DMS53 treated with DMSO at 0.1 percent for 48 hours (cell line): ENCODE data around the gene FBH1.
"Not testable (repeated sequence)": the region's sequence is repeated elsewhere in the genome, so short reads cannot be mapped to it uniquely, and the experiment has no call there.

Source experiments
- DNase-seq: peaks from one replicate; lab custom pipeline; 2025; ENCODE audit not compliant: unreplicated experiment; lab: John Stamatoyannopoulos, UW

Gene FBH1

DNA sequence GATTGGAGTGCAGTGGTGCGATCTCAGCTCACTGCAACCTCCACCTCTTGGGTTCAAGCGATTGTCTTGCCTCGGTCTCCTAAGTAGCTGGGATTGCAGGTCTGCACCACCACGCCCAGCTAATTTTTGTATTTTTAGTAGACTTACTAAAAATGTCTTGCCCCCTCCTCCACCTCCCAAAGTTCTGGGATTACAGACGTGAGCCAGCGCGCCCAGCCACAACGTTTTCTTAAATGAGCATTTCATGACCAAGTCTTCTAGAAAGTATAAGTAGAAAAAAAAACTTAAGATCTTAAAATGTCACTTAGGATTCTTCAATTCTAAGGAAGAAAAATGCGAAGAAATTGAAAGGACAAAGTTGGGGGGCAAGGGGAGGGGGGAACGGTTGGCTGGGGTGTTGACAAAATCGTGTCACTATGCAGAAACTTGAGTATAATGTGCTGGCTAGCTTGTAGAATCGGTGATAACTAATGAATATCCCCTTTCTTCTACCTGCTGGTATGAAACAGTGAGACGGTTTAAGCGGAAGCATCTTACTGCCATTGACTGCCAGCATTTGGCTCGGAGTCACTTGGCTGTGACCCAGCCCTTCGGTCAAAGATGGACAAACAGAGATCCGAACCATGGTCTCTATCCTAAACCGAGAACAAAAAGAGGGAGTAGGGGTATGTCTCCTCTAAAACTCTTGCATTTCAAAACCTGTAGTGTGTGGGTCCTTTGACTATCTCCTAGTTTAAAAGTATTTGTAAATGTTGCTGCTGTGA, 12.7 kb downstream of the FBH1 start:
- no peak for DNase-seq

DNA sequence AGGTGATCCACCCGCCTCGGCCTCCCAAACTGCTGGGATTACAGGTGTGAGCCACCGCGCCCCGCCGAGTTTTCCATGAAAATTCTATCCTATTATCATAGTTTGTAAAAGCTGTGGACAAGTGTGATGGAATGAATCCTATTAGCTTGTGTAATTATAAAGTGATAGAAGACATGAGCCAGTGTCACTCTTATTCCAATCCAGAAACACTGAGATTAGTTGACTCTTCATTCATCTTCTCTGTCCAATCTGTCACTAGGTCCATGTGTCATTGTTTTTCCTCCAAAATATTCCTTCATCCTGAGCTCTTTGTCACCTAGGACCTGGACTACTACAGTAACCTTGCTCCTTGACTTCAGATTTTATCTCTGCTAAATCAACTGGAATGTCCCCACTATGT, 13.5 kb downstream of the FBH1 start:
- DNase-seq: no peak

DNA sequence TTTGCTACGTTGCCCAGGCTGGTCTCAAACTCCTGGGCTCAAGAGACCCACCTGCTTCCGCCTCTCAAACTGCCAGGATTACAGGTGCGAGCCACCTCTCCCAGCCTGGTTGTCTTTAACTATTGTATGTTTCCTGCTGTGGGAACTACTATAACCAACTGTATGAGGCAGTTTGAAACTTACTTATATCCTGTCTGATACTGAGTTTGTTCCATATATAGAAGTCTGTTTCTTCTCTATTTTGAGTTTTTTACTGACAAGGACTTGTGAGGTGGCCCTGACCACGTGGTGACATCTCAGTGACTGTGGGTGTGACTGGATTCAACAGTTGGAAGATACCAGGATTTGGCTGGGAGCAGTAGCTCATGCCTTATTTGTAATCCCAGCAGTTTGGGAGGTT, 14.2 kb downstream of the FBH1 start:
- no peak for DNase-seq

DNA sequence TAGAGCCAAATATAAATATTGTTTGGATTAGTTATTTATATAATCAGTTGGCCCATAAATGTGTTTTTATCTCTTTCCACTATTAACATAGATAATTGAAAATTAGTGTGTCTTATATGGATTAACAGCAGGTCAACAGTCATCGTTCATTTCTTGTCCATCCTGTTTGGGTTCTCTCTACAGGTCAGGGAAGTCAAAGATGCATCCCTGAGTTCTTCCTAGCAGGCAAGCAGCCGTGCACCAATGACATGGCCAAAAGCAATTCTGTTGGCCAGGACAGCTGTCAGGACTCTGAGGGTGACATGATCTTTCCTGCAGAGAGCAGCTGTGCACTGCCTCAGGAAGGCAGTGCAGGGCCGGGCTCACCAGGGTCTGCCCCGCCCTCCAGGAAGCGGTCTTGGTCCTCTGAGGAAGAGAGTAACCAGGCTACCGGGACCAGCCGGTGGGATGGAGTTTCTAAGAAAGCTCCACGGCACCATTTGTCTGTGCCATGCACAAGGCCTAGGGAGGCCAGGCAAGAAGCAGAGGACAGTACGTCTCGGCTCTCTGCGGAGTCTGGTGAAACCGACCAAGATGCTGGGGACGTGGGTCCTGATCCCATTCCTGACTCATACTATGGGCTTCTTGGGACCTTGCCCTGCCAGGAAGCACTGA, 15.9 kb downstream of the FBH1 start:
- no peak for DNase-seq

DNA sequence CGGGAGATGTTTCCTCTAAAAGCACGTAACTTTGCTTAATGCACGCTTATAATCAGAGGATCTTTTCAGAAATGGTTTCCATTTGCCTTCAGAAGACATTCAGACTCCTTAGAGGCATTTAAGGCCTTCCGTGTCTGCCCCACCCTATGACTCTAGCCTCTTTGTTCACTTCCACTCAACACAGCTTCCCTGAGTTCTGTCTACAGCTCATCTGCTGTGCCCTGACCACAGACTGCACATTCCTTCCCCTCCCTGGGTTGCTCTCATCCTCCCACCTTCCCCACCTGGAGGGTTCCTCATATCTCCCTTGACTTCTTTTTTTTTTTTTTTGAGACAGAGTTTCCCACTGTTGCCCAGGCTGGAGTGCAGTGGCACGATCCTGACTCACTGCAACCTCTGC, 16.6 kb downstream of the FBH1 start:
- DNase-seq: no peak

DNA sequence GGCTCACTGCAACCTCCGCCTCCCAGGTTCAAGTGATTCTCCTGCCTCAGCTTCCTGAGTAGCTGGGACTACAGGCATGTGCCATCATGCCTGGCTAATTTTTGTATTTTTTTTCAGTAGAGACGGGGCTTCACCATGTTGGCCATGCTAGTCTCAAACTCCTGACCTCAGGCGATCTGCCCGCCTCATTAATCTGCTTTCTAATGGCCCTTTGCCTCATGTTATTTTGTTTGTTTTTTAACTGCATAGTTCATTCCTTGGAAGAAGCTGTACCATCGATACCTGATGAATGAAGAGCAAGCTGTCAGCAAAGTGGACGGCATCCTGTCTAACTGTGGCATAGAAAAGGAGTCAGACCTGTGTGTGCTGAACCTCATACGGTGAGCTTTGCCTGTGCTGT, 18.6 kb downstream of the FBH1 start:
- DNase-seq: not testable (repeated sequence)

DNA sequence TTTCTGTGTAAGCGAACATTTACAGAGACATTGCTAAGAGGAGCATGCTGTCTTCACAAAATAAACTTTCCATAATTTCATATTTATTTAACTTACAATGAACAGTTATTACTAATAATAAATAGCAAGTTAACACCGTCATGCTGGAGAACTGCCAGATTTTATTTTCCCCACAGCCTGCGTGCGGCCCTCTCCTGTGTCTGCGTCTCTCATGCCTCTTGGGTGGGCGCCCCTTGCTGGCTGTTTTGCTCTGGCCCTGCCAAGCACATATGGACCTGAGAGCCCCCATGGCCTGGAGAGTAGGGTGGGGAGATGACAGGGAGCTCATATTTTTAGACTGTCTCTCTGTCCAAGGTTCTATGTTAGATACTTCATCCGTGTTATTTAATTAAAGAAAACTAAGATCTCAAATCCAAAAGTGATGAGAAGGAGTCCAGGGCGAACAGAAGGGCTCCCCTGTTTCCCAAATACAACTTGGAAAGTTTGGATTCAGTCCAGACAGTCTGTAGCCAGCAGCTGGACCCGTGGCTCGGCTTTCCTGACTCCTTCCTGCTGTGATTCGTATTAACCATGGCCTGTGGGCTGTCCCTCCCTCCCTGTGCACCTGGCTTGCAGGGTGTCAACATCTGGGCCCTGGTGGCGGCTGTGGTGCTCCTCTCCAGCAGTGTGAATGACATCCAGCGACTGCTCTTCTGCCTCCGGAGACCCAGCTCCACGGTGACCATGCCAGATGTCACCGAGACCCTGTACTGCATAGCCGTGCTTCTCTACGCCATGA, 20.5 kb downstream of the FBH1 start:
- no peak for DNase-seq

DNA sequence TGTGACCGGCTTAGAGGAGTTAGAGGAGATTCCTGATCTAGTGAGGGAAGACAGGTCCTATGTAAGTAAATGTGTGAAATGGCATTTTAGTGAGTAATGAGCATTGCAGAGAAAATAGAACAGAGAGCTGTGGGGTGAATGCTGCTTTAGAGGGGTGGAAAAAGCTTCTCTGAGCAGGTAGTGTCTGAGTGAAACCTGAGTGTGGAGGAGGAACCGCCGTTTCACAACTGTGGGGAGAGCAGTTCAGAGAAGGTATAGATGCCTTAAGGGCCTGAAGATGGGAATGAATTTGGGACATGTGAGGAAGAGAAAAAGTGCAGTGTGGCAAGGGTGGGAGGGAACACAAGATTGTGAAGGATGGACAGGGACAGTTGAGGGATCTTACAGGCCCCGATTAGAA, 21.6 kb downstream of the FBH1 start:
- no peak for DNase-seq

DNA sequence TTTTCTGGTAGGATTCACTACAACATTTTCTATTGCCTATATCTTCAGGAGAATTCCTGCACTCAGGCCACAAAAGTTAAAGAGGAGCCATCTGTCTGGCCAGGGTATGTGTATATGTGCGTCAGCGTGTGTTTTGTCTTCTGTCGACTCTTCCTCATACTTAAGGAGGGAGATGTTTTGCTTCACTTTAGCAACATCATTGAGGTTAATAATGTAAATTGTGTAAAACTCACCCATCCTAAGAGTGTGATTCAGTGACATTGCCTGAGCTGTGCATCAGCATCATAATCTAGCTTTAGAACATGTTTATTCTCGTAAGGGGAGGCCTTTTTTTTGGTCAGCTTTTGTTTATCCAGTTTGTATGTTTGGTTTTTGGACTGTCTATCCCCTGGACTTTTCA, 23.7 kb downstream of the FBH1 start:
- DNase-seq: no peak

DNA sequence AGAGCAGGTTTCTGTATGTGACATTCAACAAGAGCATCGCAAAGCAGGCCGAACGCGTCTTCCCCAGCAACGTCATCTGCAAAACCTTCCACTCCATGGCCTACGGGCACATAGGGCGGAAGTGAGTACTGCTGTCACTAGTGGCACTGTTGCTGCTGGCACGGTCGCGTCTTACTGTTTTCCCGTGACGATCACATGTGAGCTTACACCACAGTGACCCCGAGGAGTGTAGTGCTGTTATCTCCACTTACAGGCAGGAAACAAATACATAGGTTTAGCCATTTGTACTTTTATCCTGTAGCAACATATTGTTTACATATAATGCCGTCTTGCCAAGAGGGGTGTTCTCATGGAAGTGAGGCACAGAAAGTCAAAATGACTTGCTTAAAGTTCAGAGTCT, 25.4 kb downstream of the FBH1 start:
- no peak for DNase-seq

DNA sequence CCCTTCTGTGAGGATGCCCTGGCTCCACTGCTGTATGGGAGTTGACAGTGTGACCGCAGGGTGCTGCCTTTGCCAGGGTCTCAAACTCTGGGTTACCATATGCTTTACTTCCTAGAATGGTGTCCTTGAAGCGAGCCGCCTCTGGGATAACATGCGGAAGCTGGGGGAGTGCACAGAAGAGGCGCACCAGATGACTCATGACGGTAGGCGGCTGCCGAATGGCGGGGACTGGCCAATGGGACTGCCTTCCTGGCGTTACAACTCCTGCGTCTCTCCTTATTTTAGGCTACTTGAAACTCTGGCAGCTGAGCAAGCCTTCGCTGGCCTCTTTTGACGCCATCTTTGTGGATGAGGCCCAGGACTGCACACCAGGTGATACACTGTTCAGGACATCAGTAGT, 27.3 kb downstream of the FBH1 start:
- DNase-seq: no peak

DNA sequence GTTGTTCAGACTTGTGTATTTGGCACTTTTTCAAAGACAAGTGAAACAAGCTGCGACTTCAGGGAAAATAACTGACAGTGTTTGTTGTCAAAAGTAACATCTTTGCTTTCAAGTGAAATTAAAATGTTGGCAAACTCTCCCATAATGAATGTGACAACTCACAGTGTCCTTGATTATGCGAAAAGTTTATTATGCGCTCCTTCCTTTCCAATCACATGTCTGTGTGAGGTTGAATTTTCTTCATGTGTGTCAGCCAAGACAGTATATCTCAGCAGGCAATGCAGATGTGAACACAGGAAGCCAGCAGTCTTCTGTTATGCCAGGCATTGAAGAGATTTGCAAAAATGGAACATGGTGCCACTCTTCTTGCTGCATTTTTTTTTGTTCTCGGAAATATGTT, 28.7 kb downstream of the FBH1 start:
- no peak for DNase-seq

DNA sequence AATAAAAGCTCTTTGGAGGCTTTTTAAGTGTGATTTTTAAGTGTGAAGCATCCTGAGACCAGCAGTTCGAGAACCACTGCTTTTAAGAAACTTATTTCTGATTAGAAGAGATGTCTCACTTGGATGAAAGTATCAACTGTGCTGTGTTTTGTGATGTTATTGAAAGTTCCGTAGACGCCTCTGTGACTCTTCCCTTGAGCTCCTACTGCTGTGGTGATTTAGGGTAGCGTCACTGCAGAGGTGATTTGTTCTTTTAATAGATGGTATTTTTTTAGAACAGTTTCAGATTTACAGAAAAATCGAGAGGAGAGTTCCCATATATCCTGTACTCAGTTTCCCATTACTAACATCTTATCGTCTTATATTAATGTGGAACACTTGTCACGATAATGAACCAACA, 29.5 kb downstream of the FBH1 start:
- no peak for DNase-seq

DNA sequence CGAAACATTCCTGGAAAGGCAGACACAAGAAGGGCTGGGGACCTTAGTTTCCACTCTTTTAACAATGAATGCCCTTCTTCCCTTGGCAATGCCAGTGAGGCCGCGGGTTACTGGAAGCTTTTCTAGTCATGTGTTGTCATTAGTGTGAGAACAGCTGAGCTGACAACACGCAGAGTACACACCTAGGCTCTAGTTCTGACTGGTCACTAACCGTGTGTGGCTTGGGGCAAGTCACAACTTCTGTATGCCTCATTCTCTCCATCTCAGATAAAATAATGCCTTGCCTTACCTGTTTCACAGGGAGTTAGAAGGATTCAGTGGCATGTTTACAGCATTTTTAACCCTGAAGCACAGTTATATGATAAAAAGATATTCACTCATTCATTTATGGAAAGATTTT, 31.7 kb downstream of the FBH1 start:
- no peak for DNase-seq

DNA sequence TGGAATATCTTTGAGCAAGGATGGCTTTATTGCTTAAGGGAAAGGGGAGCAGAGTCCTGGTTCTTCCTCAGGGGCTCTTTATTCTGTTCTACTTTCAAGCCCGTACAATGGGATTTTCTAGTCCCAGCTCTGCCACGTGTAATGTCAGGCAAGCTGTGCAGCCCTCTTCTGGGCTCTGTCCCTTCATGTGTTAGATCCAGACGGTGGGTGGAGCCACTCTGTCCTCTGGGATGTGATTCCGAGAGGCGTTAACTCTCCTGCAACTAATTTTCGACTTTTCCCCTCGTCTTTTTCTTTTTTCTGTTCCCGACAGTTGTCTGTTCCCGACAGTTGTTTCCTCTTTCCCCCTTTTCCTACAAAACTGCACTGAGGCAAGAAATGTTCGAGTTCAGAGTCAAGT, 34.8 kb downstream of the FBH1 start:
- DNase-seq: no peak

DNA sequence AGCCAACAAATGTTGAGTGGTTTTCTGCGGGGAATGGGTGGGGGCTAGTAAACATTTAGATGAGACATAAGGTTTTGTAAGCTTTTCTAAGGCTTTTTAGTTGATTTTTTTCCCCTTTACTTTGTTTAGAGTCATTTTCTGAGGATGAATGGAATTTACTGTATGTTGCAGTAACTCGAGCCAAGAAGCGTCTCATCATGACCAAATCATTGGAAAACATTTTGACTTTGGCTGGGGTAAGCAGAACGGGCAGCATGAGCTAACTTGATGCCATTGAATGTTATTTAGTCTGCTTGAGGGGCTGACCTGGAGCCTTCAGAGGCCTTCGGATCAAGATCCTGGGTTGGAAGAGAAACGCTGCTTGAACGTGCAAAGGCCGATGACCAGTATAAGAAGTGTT, 37.3 kb downstream of the FBH1 start:
- no peak for DNase-seq

DNA sequence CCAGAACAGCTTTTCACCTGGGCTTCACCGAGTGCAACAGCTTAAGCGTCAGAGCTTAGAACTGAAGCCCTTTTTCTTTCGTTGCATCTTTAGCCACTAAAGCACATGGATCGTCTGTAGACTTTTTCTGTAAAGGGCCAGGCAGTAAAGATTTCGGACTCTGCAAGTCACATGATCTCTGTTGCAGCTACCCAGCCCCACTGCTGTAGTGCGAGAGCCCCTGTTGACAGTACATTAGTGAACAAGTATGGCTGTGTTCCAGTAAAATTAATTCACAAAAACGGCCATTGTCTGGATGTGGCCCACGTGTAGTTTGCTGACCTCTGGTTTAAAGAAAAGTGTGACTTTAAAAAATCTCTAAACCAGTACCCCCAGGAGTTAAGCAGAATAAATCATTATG, 39.4 kb downstream of the FBH1 start:
- DNase-seq: no peak

DNA sequence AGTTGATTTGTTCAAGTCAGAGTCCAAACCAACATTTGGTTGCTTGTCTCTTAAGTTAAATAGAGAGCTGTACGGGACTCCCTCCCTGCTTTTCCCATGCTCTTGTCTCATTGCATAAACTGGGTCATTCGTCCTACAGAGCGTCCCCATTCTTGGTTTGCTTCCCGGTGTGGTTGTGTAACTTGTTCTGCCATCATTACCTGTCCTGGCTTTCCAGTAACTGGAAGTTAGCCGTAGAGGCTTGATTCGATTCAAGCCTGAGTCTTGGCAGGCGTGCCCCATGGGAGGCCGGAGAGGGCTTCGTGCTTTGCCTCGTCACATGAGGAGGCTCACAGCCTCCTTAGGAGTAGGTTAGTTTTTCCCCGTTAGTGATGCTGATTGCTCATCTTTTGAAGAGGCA, 40.2 kb downstream of the FBH1 start:
- no peak for DNase-seq

DNA sequence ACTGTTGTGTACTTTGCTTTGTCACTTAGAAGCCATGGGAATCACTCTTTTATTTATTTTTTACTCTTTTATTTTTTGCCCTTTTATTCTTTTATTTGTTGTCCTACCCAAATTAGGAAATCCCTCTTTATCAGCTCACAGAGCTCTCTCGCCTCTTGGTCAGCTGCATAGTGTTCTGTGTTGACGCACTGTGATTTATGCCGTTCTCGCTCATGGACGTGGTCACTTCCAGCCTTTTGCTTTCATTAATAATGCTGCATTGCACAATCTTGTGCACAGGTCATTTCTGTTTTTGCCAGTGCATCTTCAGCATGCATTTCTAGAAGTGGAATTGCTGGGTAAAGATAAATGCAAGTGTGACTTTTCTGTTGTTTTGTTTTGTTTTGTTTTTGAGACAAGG, 42.3 kb downstream of the FBH1 start:
- no peak for DNase-seq

DNA sequence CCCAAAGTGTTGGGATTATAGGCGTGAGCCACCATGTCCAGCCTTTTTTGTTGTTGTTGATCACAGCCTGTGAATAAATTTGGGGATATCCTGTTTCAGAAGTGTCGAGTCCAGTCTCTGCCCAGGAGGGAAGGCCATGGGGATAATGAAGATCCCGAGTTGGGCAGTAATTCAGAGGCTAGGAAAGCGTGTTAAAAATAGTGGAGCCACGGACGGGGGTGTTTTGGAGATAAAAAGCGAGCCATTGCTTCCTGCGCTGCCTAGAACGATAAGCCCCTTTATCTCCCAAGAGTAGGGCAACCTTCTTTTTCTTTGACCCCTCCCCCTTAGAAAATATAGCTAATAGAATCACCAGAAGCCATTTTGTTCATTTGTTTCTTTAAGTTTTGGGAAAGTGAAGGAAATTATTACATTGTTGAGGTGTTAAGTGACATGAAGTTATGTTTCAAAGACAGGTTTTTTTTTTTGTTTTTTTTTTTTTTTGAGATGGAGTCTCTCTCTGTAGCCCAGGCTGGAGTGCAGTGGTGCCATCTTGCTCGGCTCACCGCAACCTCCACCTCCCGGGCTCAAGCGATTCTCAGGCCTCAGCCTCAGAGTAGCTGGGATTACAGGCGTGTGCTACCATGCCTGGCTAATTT, 44.0 kb downstream of the FBH1 start:
- DNase-seq: no peak

DNA sequence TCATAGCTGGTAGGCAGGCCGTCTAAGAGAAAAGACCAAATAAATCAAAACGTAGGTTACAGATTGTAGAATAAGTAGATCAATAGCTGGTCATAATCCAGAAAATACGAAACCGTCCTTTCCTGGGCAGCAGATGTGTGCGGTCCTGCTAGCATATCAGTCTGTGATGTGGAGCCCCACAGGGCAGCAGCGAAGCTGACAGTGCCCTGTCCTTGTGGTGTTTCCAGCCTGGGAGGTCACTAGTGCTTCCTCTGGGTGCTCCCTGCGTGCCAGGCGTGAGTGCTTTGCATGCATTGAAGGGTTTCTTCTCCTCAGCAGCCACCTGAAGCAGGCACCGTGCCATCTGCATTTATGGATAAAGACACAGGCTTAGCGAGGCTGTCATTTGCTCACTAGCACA, 45.6 kb downstream of the FBH1 start:
- no peak for DNase-seq

DNA sequence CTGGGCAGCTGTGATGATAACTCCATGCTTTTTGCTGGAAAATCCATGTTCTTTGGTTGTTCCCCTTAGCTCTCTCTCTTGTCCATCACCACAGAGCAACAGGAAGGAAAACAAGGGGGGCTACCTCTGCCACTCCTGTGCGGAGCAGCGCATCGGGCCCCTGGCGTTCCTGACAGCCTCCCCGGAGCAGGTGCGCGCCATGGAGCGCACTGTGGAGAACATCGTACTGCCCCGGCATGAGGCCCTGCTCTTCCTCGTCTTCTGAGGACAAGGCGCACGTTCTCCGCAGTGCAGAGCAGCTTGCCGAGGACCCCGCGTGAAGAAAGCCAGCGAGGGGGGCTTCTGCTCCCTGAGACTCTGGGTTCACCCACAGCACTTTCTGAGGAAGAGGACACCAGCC, 47.0 kb downstream of the FBH1 start:
- no peak for DNase-seq
